HUES6 (cell line): ENCODE measurements around the gene CENPC.
A peak's percentile ranks its signal among the peaks of the same experiment; 100 is the strongest.

Experiments
- H3K27ac ChIP-seq: 2 replicates; pipeline ENCODE4 v1.7.0; 2013; ENCODE audit warnings: low read depth, mild to moderate bottlenecking, low read length, inconsistent platforms
- H3K27me3 ChIP-seq: 2 replicates; pipeline ENCODE4 v1.6.1; 2013; ENCODE audit warnings: low read length; ENCODE audit not compliant: control insufficient read depth, insufficient read depth
- H3K36me3 ChIP-seq: 2 replicates; pipeline ENCODE4 v1.6.1; 2013; ENCODE audit warnings: low read length; ENCODE audit not compliant: control insufficient read depth, insufficient read depth
- H3K4me1 ChIP-seq: 2 replicates; pipeline ENCODE4 v1.6.1; 2013; ENCODE audit warnings: low read length; ENCODE audit not compliant: control insufficient read depth, insufficient read depth
- H3K4me3 ChIP-seq: 2 replicates; pipeline ENCODE4 v1.5.1; 2013; ENCODE audit warnings: low read depth, low read length
- H3K9ac ChIP-seq: one replicate; pipeline ENCODE4 v1.6.1; 2013; ENCODE audit warnings: mild to moderate bottlenecking, low read length
- H3K9me3 ChIP-seq: 2 replicates; pipeline ENCODE4 v1.6.1; 2013; ENCODE audit warnings: low read depth, low read length; ENCODE audit not compliant: control insufficient read depth, insufficient read depth

The CENPC gene, protein sequence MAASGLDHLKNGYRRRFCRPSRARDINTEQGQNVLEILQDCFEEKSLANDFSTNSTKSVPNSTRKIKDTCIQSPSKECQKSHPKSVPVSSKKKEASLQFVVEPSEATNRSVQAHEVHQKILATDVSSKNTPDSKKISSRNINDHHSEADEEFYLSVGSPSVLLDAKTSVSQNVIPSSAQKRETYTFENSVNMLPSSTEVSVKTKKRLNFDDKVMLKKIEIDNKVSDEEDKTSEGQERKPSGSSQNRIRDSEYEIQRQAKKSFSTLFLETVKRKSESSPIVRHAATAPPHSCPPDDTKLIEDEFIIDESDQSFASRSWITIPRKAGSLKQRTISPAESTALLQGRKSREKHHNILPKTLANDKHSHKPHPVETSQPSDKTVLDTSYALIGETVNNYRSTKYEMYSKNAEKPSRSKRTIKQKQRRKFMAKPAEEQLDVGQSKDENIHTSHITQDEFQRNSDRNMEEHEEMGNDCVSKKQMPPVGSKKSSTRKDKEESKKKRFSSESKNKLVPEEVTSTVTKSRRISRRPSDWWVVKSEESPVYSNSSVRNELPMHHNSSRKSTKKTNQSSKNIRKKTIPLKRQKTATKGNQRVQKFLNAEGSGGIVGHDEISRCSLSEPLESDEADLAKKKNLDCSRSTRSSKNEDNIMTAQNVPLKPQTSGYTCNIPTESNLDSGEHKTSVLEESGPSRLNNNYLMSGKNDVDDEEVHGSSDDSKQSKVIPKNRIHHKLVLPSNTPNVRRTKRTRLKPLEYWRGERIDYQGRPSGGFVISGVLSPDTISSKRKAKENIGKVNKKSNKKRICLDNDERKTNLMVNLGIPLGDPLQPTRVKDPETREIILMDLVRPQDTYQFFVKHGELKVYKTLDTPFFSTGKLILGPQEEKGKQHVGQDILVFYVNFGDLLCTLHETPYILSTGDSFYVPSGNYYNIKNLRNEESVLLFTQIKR

DNA sequence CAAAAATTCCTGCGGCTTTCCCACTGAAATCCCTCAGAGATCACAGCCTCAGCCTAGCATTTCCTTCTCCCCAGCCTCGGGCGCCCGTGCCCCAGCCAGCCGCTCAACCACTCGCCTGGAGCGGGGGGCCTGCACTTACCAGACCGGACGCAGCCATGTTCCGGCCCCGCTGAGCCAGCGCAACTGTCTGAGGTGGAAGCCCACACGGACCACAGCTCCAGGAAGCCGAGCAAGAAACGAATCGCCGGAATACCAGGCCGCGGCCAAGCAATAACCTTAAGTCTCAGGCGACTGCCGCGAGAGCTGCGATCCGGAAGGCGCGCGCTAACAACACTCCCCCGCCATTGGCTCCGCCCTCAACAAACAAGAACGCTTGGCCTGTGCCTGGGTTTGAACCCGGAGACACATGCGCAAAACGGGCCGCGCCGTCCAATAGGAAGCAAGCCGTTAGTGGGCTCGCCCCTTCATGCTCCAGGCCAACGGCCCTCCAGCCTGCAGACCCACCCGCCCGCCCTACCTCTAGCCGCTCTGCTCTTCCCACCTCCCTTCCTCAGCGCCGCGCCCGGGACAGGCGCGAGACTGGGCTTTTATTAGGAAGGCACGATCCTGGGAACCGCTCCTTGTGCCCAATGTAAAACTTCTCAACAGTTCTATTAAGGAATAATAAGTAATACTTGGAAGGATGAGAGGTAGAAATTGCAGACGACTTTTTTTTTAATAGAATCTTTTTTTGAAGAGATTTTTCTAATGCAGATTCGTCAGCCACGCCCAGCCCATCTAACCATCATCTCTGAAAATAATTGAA lies at the start of gene CENPC:
Gene CENPC (minus strand): TSS at position 305 of the 805 bp plus-strand sequence. CDS start 148 bp downstream, at position 157.
- H3K4me3 ChIP-seq: peak within 1 kb of the TSS; percentile 96
- H3K9me3 ChIP-seq: no peaks in the 10 kb centered on the region
- no peaks in the 10 kb centered on the region for H3K4me1 ChIP-seq
- H3K27me3 ChIP-seq: no peaks in the 10 kb centered on the region
- H3K36me3 ChIP-seq: peaks cover 23% of the 10 kb centered on the region
- peak within 1 kb of the TSS; percentile 97 for H3K9ac ChIP-seq
- H3K27ac ChIP-seq: peak within 1 kb of the TSS; percentile 91

- Histone ChIP-seq H3K36me3 (no peaks in the 10 kb centered on the region), H3K27ac (no peak overlapping the region)
These were observed 48.5 kb upstream of the CENPC start for GRCh38 chr4:67593741-67594175.

DNA sequence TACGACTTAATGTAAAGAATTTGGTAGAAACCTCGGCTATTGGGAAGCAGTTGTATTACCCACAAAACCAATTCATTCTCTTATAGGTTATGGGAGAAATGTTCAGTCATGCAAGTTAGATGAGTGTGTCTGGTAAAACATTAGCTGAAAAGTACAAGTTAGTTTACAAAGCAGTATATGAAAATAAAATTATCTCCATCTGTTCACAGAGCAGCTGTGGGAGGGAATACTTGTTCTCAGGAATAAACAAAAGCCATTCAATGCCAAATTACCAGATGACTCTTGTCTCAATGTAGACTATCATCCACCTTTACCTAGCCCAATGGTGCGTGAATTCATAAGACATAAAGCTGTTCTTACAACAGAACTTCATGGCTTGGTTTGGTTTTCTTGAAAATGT lies 41.9 kb upstream of the CENPC start:
- Histone ChIP-seq H3K27ac (no peak overlapping the region), H3K9ac (no peak overlapping the region), H3K9me3 (no peaks in the 10 kb centered on the region), H3K36me3 (no peaks in the 10 kb centered on the region), H3K4me3 (no peak overlapping the region), H3K27me3 (no peaks in the 10 kb centered on the region), H3K4me1 (no peaks in the 10 kb centered on the region)

More at GRCh38 chr4:67593741-67594175, 48.5 kb upstream of the CENPC start:
- Histone ChIP-seq H3K27me3 (no peaks in the 10 kb centered on the region), H3K9me3 (peaks cover 11% of the 10 kb centered on the region), H3K4me3 (no peak overlapping the region), H3K4me1 (no peaks in the 10 kb centered on the region), H3K9ac (no peak overlapping the region)

DNA sequence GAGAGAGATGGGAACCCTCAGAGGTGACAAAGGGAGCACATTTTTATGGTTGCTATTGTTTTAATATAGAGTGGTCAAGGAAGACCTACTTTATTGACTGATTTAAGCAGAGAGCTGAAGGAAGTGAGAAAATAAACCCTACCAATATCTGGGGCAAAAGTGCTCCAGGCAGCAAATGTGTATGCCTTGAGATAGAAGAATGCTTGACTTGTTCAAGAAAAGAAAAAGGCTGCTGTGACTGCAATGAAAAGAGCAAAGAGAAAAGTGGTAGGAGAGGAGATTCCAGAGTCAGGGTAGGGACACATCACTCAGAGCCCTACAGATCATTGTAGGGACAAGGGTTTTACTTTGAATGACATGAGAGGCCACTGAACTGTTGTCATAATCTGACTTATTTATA lies 39.2 kb upstream of the CENPC start:
- no peaks in the 10 kb centered on the region for H3K36me3 ChIP-seq
- no peaks in the 10 kb centered on the region for H3K9me3 ChIP-seq
- H3K9ac ChIP-seq: no peak overlapping the region
- no peak overlapping the region for H3K4me3 ChIP-seq
- no peaks in the 10 kb centered on the region for H3K4me1 ChIP-seq
- H3K27me3 ChIP-seq: no peaks in the 10 kb centered on the region
- no peak overlapping the region for H3K27ac ChIP-seq

DNA sequence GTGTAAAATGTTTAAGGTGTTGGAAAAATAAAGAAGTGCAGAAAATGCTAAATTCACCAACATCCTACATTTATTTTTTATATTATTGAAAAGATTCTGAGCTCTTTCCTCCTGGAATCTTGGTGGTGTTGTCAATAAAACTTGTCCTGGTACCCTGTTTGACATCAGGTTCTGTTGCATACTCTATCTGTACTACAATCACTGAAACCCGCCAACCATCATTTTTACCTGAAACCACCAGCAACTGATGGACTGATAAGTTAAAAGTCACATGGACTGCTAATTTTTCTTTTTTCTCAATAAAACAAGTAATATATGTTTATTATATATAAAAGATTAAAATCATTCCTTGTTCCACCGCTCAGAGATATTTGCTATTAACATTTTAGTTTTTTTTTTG lies 36.6 kb upstream of the CENPC start:
- Histone ChIP-seq H3K36me3 (no peaks in the 10 kb centered on the region), H3K4me3 (no peak overlapping the region), H3K4me1 (no peaks in the 10 kb centered on the region), H3K9me3 (no peaks in the 10 kb centered on the region), H3K9ac (no peak overlapping the region), H3K27me3 (no peaks in the 10 kb centered on the region), H3K27ac (no peak overlapping the region)

GRCh38 chr4:67581208-67581857 lies 36.0 kb upstream of the CENPC start:
- H3K9me3 ChIP-seq: no peaks in the 10 kb centered on the region
- no peak overlapping the region for H3K4me3 ChIP-seq
- no peaks in the 10 kb centered on the region for H3K27me3 ChIP-seq
- no peaks in the 10 kb centered on the region for H3K36me3 ChIP-seq
- no peak overlapping the region for H3K27ac ChIP-seq
- no peaks in the 10 kb centered on the region for H3K4me1 ChIP-seq
- H3K9ac ChIP-seq: no peak overlapping the region

DNA sequence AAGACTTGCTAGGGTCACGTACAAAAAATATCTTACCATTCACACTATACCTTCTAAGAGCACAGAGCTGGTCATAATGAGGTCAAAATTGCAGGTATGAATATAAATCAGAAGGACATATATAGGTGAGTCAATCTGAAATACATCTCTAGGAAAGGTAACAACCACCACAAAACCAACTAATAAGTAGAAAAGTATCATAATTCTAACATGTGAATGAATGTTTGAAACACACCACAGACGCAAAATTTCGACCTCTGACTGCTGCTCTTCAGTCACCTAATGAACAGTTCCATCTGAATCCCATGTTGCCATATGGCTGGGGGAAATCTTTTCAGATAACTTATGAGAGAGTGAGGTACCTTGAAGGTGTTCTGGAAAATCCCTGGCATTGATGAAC lies 35.3 kb upstream of the CENPC start:
- Histone ChIP-seq H3K9me3 (no peaks in the 10 kb centered on the region), H3K4me1 (0 out of 2 replicates have a peak, but pooled peaks cover 2% of the 10 kb centered on the region), H3K27ac (no peak overlapping the region), H3K9ac (no peak overlapping the region), H3K27me3 (no peaks in the 10 kb centered on the region), H3K36me3 (no peaks in the 10 kb centered on the region), H3K4me3 (no peak overlapping the region)

GRCh38 chr4:67576538-67576937 lies 31.2 kb upstream of the CENPC start:
- no peaks in the 10 kb centered on the region for H3K9me3 ChIP-seq
- no peaks in the 10 kb centered on the region for H3K27me3 ChIP-seq
- H3K9ac ChIP-seq: no peak overlapping the region
- peaks cover 7% of the 10 kb centered on the region; the same call in 1 of the 2 replicates for H3K4me1 ChIP-seq
- no peaks in the 10 kb centered on the region for H3K36me3 ChIP-seq
- no peak overlapping the region for H3K4me3 ChIP-seq
- no peak overlapping the region for H3K27ac ChIP-seq

DNA sequence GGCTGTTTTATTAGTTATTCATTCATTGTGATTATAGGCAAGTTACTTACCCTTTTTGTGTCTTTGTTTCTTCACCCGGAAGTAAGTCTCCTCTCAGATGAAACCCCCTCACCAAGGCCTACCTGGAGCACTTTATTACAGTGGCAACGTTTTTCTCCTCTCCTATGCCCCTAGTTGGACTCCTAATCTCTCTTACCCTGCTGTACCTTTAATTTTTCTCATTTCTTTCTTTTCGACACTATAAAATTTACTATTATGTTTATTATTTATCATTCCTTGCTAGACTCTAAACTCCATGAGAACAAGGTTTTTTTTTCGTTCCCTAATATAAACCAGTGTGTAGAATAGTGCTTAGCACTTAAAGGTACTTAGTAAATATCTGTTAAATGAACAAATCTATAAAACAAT lies 30.8 kb upstream of the CENPC start:
- Histone ChIP-seq H3K9ac (no peak overlapping the region), H3K27ac (no peak overlapping the region), H3K36me3 (no peaks in the 10 kb centered on the region), H3K4me3 (no peak overlapping the region), H3K9me3 (no peaks in the 10 kb centered on the region), H3K27me3 (no peaks in the 10 kb centered on the region), H3K4me1 (peaks cover 7% of the 10 kb centered on the region; the same call in 1 of the 2 replicates)
